GM12892 (cell line): ENCODE measurements around the gene AOX1.

Experiments
- DNase-seq: peaks from one replicate; pipeline ENCODE4 v3.0.0; 2011; ENCODE audit not compliant: insufficient read length
- FAIRE-seq: peaks from 2 replicates; lab custom pipeline; 2011; peaks lifted over from hg19 to GRCh38; lab: Jason Lieb, UNC
- POLR2A ChIP-seq: IDR thresholded peaks from 2 replicates; pipeline ENCODE4 v1.6.1; 2011; ENCODE audit warnings: low read depth, low read length, control low read depth
- POLR2AphosphoS5 ChIP-seq: IDR thresholded peaks from 2 replicates; pipeline ENCODE4 v1.6.1; 2011; ENCODE audit warnings: low read depth, low read length, control low read depth
- TAF1 ChIP-seq: IDR thresholded peaks from 2 replicates; pipeline ENCODE4 v1.6.1; 2011; ENCODE audit warnings: low read depth, mild to moderate bottlenecking, control low read depth, low read length, borderline replicate concordance

AOX1 gene

GRCh38 chr2:200662727-200663126 is 76.9 kb downstream of the AOX1 start:
- DNase-seq (no peak), FAIRE-seq (no peak)
- TF ChIP-seq POLR2A (no peak), TAF1 (no peak), POLR2AphosphoS5 (no peak)

GRCh38 chr2:200664770-200665494 is 79.1 kb downstream of the AOX1 start:
- DNase-seq: no peak
- TF ChIP-seq POLR2AphosphoS5 (no peak), TAF1 (no peak), POLR2A (no peak)
- FAIRE-seq: no peak

GRCh38 chr2:200665626-200666453 is 80.0 kb downstream of the AOX1 start:
- FAIRE-seq (no peak), DNase-seq (no peak)
- TF ChIP-seq TAF1: no peak
- TF ChIP-seq POLR2A: no peak
- no peak for TF ChIP-seq POLR2AphosphoS5

DNA sequence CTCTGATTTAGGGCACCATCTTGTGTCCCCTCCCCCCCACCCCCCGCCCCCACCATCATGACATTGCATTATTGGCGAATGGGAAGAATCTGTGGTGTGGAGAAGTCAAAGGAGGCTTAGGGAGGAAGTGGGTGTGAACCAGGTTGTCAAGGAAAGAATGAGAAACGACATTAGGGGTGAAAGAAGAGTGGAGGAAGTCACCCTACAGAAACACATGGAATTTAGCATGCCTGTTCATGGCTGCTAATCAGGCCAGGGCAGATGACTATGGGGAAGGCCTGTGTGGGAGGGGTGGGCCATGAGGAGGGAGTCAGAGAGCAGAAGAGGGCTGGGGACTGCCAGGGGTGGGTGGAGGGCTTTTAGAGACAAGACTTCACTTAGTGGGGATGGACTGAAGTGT is 81.6 kb downstream of the AOX1 start:
- TF ChIP-seq TAF1 (no peak), POLR2A (no peak), POLR2AphosphoS5 (no peak)
- FAIRE-seq: no peak
- DNase-seq: no peak

DNA sequence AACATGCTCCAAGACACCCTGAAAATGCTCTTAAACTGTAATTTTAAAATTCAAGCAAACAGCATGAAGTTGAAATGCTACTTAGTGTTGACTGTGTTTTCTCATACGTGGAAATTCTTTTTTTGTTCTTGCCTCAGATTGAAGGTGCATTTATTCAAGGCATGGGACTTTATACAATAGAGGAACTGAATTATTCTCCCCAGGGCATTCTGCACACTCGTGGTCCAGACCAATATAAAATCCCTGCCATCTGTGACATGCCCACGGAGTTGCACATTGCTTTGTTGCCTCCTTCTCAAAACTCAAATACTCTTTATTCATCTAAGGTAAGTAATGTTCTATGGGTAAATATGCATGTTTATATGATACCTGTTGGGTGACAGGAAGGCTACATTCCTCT is 82.7 kb downstream of the AOX1 start:
- FAIRE-seq (no peak), DNase-seq (no peak)

DNA sequence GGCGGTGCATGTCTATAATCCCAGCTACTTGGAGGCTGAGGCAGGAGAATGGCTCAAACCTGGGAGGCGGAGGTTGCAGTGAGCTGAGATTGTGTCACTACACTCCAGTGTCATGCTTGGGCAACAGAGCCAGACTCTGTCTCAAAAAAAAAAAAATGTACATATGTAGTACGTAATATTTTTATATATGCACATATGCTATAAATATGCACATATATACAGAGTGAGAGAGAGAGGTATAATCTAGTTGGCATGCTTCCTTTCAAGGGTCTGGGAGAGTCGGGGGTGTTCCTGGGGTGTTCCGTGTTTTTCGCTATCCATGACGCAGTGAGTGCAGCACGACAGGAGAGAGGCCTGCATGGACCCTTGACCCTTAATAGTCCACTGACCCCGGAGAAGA is 83.5 kb downstream of the AOX1 start:
- no peak for DNase-seq
- FAIRE-seq: no peak
- TF ChIP-seq POLR2A: no peak
- TF ChIP-seq TAF1: no peak

More for the DNA sequence above, 82.7 kb downstream of the AOX1 start:
- TF ChIP-seq TAF1 (no peak), POLR2A (no peak), POLR2AphosphoS5 (no peak)

- no peak for TF ChIP-seq POLR2A
- TF ChIP-seq POLR2AphosphoS5: no peak
- no peak for TF ChIP-seq TAF1
- DNase-seq (no peak), FAIRE-seq (no peak)
Observed at GRCh38 chr2:200670313-200670712, 84.5 kb downstream of the AOX1 start.

DNA sequence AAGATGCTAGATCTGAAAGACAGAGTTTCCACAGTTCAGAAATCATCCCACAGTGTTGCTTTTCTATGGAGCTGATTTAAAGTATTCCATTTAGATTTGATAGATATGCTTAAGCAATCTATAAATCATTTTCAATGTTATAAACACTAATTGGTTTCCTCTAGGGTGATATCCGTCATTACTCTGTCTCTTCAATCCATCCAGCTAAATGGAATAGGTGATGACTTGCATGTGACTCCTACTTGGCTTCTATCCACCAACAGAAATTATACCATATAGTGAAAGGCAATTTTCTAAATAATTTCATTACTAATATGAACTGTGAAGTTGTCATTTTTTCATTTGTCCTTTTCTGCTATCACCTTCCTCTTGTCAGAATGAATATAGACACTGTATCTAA is 84.9 kb downstream of the AOX1 start:
- TF ChIP-seq POLR2AphosphoS5: no peak
- no peak for TF ChIP-seq POLR2A
- TF ChIP-seq TAF1: no peak
- DNase-seq (no peak), FAIRE-seq (no peak)

DNA sequence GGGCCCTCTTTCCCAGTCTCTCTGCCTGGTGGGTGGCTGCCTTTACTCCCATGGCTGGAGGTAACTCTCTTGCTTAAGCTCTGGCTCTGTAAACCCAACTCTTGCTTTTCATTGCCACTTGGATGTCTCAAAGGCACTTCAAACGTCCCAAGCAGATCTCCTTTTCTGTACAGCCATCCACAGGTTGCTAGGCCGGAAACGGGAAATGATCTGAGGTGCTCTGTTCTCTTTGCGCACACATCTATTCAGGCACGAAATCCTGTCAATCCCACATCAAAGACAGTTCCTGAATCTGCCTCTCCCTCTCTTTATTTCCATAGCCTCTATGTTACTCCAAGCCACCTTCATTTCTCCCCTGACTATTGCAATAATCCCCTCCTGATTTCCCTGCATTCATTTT is 87.4 kb downstream of the AOX1 start:
- DNase-seq: no peak
- no peak for TF ChIP-seq POLR2A
- no peak for TF ChIP-seq TAF1
- TF ChIP-seq POLR2AphosphoS5: no peak
- no peak for FAIRE-seq

GRCh38 chr2:200674837-200675236 is 89.0 kb downstream of the AOX1 start:
- FAIRE-seq (no peak), DNase-seq (no peak)
- TF ChIP-seq POLR2A (no peak), POLR2AphosphoS5 (no peak)

- no peak for TF ChIP-seq POLR2A
- no peak for TF ChIP-seq POLR2AphosphoS5
- TF ChIP-seq TAF1: no peak
- no peak for FAIRE-seq
Observed at GRCh38 chr2:200677171-200677570, 91.4 kb downstream of the AOX1 start.

More at GRCh38 chr2:200677171-200677570, 91.4 kb downstream of the AOX1 start:
- DNase-seq: no peak
